GM18873 (cell line): ENCODE measurements around the gene KCNQ2.
"Not testable (repeated sequence)": the region's sequence is repeated elsewhere in the genome, so short reads cannot be mapped to it uniquely, and the experiment has no call there.

Source experiments
- ATAC-seq: cut with Tn5 transposase; IDR thresholded peaks from one replicate; pipeline ENCODE4 v1.9.1; 2021; ENCODE audit warnings: mild to moderate bottlenecking, moderate library complexity, moderate number of reproducible peaks; ENCODE audit not compliant: unreplicated experiment, low FRiP score

The KCNQ2 gene

GRCh38 chr20:63471981-63472831 lies at the start of gene KCNQ2:
TSS of gene KCNQ2 (minus strand) at chr20:63472655. CDS start at chr20:63472463, 192 bp downstream.
- no peak for ATAC-seq

GRCh38 chr20:63521602-63522001 lies 49.1 kb upstream of the KCNQ2 start:
- no peak for ATAC-seq

- peak; percentile 26 for ATAC-seq
Observed at GRCh38 chr20:63520934-63521601, 48.6 kb upstream of the KCNQ2 start.

GRCh38 chr20:63520504-63520933 lies 48.1 kb upstream of the KCNQ2 start, which contains the start of gene PPDPF:
TSS of gene PPDPF (plus strand) at chr20:63520765. CDS start at chr20:63521309, 544 bp downstream.
- ATAC-seq: peak; percentile 52

- ATAC-seq: peak; percentile 21
Observed at GRCh38 chr20:63519668-63520503, 47.4 kb upstream of the KCNQ2 start.

- no peak for ATAC-seq
Observed at GRCh38 chr20:63518946-63519667, 46.7 kb upstream of the KCNQ2 start.

- no peak for ATAC-seq
Observed at GRCh38 chr20:63518351-63518861, 46.0 kb upstream of the KCNQ2 start.

- ATAC-seq: no peak
Observed at GRCh38 chr20:63517376-63518309, 45.2 kb upstream of the KCNQ2 start.

GRCh38 chr20:63514520-63514919 lies 42.1 kb upstream of the KCNQ2 start:
- not testable (repeated sequence) for ATAC-seq

GRCh38 chr20:63513207-63513606 lies 40.8 kb upstream of the KCNQ2 start:
- no peak for ATAC-seq

GRCh38 chr20:63509088-63509564 lies 36.7 kb upstream of the KCNQ2 start:
- no peak for ATAC-seq

GRCh38 chr20:63508072-63508768 lies 35.8 kb upstream of the KCNQ2 start:
- no peak for ATAC-seq

- ATAC-seq: no peak
Observed at GRCh38 chr20:63507083-63507743, 34.8 kb upstream of the KCNQ2 start.

GRCh38 chr20:63505723-63506122 lies 33.3 kb upstream of the KCNQ2 start:
- no peak for ATAC-seq

- ATAC-seq: no peak
Observed at GRCh38 chr20:63505281-63505680, 32.8 kb upstream of the KCNQ2 start.

GRCh38 chr20:63504642-63505041 lies 32.2 kb upstream of the KCNQ2 start:
- no peak for ATAC-seq

GRCh38 chr20:63503524-63503923 lies 31.1 kb upstream of the KCNQ2 start:
- ATAC-seq: no peak
